Astrocyte (in vitro differentiated cells and primary cell): ENCODE data around the gene CYGB.

ENCODE experiments used
- CTCF ChIP-seq: IDR thresholded peaks from 2 replicates; pipeline ENCODE4 v1.5.1; 2011; ENCODE audit warnings: low read depth, mild to moderate bottlenecking, inconsistent platforms, low read length, moderate library complexity; ENCODE audit not compliant: insufficient read depth
- EZH2 ChIP-seq: IDR thresholded peaks from 2 replicates; pipeline ENCODE4 v1.6.1; 2012; ENCODE audit warnings: mild to moderate bottlenecking, low read length, inconsistent platforms; ENCODE audit not compliant: insufficient read depth

GRCh38 chr17:76542566-76542971 is 5.1 kb upstream of the CYGB start:
- TF ChIP-seq CTCF, result no peak
- no peak for TF ChIP-seq EZH2
